Glutamatergic neuron (in vitro differentiated cells): ENCODE results near the gene CFAP73. TPM values are rescaled to one million over a fixed set of nuclear protein-coding genes. Genes with fewer than 3 reads are reported as not detected.

Experiments used
- DNase-seq: peaks from one replicate; pipeline ENCODE4 v3.0.0; 2022
- H3K27ac Mint-ChIP-seq: one replicate; pipeline ENCODE4 v1.8.0; 2020; ENCODE audit warnings: mild to moderate bottlenecking, mixed read lengths, inconsistent platforms; ENCODE audit not compliant: unreplicated experiment
- H3K27me3 Mint-ChIP-seq: one replicate; pipeline ENCODE4 v1.8.0; 2020; ENCODE audit warnings: mild to moderate bottlenecking, moderate library complexity, mixed read lengths, inconsistent platforms; ENCODE audit not compliant: unreplicated experiment
- H3K36me3 Mint-ChIP-seq: one replicate; pipeline ENCODE4 v1.8.0; 2020; ENCODE audit warnings: mild to moderate bottlenecking, mixed read lengths, inconsistent platforms; ENCODE audit not compliant: unreplicated experiment
- H3K4me1 Mint-ChIP-seq: one replicate; pipeline ENCODE4 v1.8.0; 2020; ENCODE audit warnings: mild to moderate bottlenecking, low read depth, mixed read lengths, inconsistent platforms; ENCODE audit not compliant: unreplicated experiment
- H3K4me3 Mint-ChIP-seq: one replicate; pipeline ENCODE4 v1.8.0; 2020; ENCODE audit warnings: mild to moderate bottlenecking, mixed read lengths, inconsistent platforms; ENCODE audit not compliant: unreplicated experiment
- H3K9me3 Mint-ChIP-seq: one replicate; pipeline ENCODE4 v1.8.0; 2020; ENCODE audit warnings: mild to moderate bottlenecking, moderate library complexity, mixed read lengths, inconsistent platforms; ENCODE audit not compliant: unreplicated experiment
- CTCF ChIP-seq: fragments of 200-600 bp; sonication (generic); IDR thresholded peaks from one replicate; pipeline ENCODE4 v1.5.0; 2021; ENCODE audit not compliant: partially characterized antibody, unreplicated experiment
- total RNA-seq: library from RNA; stranded (reverse); fragmentation: NEBNext Ultra II Directional; extraction: Animal tissue kit (Norgen Biotek cat#: 25700); gene quantifications from one replicate; pipeline ENCODE4 v1.2.1, GENCODE V29; 2021; ENCODE audit not compliant: unreplicated experiment

Gene CFAP73
- total RNA-seq, 1 donor from 2014 or later = not detected

GRCh38 chr12:113103756-113104450, 45.6 kb upstream of the CFAP73 start:
- no peak overlapping the region for H3K27ac Mint-ChIP-seq
- peaks cover 4% of the 10 kb centered on the region for H3K9me3 Mint-ChIP-seq
- H3K27me3 Mint-ChIP-seq = peaks cover 4% of the 10 kb centered on the region
- DNase-seq = no peak
- no peak overlapping the region for H3K4me3 Mint-ChIP-seq
- TF ChIP-seq CTCF = no peak
- H3K36me3 Mint-ChIP-seq = no peaks in the 10 kb centered on the region
- no peaks in the 10 kb centered on the region for H3K4me1 Mint-ChIP-seq

GRCh38 chr12:113104953-113105510, 44.5 kb upstream of the CFAP73 start:
- H3K27me3 Mint-ChIP-seq = peaks cover 4% of the 10 kb centered on the region
- no peak overlapping the region for H3K4me3 Mint-ChIP-seq
- TF ChIP-seq CTCF = no peak

GRCh38 chr12:113105606-113106271, 43.8 kb upstream of the CFAP73 start:
- TF ChIP-seq CTCF = no peak
- Mint-ChIP-seq H3K4me3 (no peak overlapping the region), H3K36me3 (no peaks in the 10 kb centered on the region), H3K27me3 (peaks cover 4% of the 10 kb centered on the region), H3K9me3 (peaks cover 4% of the 10 kb centered on the region), H3K27ac (no peak overlapping the region), H3K4me1 (no peaks in the 10 kb centered on the region)
- DNase-seq = no peak

More at GRCh38 chr12:113104953-113105510, 44.5 kb upstream of the CFAP73 start:
- no peak overlapping the region for H3K27ac Mint-ChIP-seq
- H3K4me1 Mint-ChIP-seq = no peaks in the 10 kb centered on the region
- peaks cover 4% of the 10 kb centered on the region for H3K9me3 Mint-ChIP-seq
- DNase-seq = no peak
- no peaks in the 10 kb centered on the region for H3K36me3 Mint-ChIP-seq

- H3K27me3 Mint-ChIP-seq = peaks cover 4% of the 10 kb centered on the region
- H3K27ac Mint-ChIP-seq = no peak overlapping the region
- no peak overlapping the region for H3K4me3 Mint-ChIP-seq
- TF ChIP-seq CTCF = no peak
- H3K36me3 Mint-ChIP-seq = no peaks in the 10 kb centered on the region
- H3K9me3 Mint-ChIP-seq = peaks cover 4% of the 10 kb centered on the region
- DNase-seq = no peak
- H3K4me1 Mint-ChIP-seq = no peaks in the 10 kb centered on the region
Observed at GRCh38 chr12:113106361-113106760, 43.2 kb upstream of the CFAP73 start.

GRCh38 chr12:113108308-113108707, 41.2 kb upstream of the CFAP73 start:
- H3K27ac Mint-ChIP-seq = no peak overlapping the region

More at GRCh38 chr12:113108308-113108707, 41.2 kb upstream of the CFAP73 start:
- Mint-ChIP-seq H3K27me3 (peaks cover 9% of the 10 kb centered on the region), H3K4me1 (no peaks in the 10 kb centered on the region), H3K9me3 (peaks cover 6% of the 10 kb centered on the region), H3K4me3 (no peak overlapping the region), H3K36me3 (no peaks in the 10 kb centered on the region)
- no peak for DNase-seq
- no peak for TF ChIP-seq CTCF
